ENCODE results near the gene HOXA5. TPM values are rescaled to one million over a fixed set of nuclear protein-coding genes. Genes with fewer than 3 reads are reported as not detected.

The HOXA5 gene
- total RNA-seq, 1 donor from 2014 or later: not detected

GRCh38 chr7:27124096-27124901 lies 19.2 kb downstream of the HOXA5 start:
- Histone ChIP-seq H3K4me1 (no peaks in the 10 kb centered on the region), H3K36me3 (no peaks in the 10 kb centered on the region), H3K9me3 (replicated peaks) (no peaks in the 10 kb centered on the region), H3K27me3 (ENCODE audit: low read depth) (peaks cover 98% of the 10 kb centered on the region), H3K4me3 (no peak overlapping the region), H3K27ac (replicated peaks) (no peak overlapping the region)
- DNase-seq: no peak
- no peak for TF ChIP-seq CTCF (IDR thresholded peaks at IDR 0.05; ENCODE audit: borderline replicate concordance)
- intact Hi-C loops (cut with micrococcal nuclease): no loop called here

- H3K4me3 ChIP-seq: no peak overlapping the region
- H3K4me1 ChIP-seq: no peaks in the 10 kb centered on the region
- peaks cover 98% of the 10 kb centered on the region for H3K27me3 ChIP-seq (ENCODE audit: low read depth)
Measured at GRCh38 chr7:27123477-27124053, 19.9 kb downstream of the HOXA5 start.

GRCh38 chr7:27123007-27123476 lies 20.4 kb downstream of the HOXA5 start:
- H3K4me1 ChIP-seq: peaks cover 3% of the 10 kb centered on the region
- no peak overlapping the region for H3K27ac ChIP-seq (replicated peaks)
- no peak for DNase-seq
- no peaks in the 10 kb centered on the region for H3K36me3 ChIP-seq
- H3K27me3 ChIP-seq (ENCODE audit: low read depth): peaks cover 98% of the 10 kb centered on the region
- peak overlapping the region; percentile 32 for H3K4me3 ChIP-seq
- intact Hi-C loops (cut with micrococcal nuclease): no loop called here
- no peaks in the 10 kb centered on the region for H3K9me3 ChIP-seq (replicated peaks)
- no peak for TF ChIP-seq CTCF (IDR thresholded peaks at IDR 0.05; ENCODE audit: borderline replicate concordance)

More at GRCh38 chr7:27123477-27124053, 19.9 kb downstream of the HOXA5 start:
- no peaks in the 10 kb centered on the region for H3K36me3 ChIP-seq
- H3K9me3 ChIP-seq (replicated peaks): no peaks in the 10 kb centered on the region
- no peak for TF ChIP-seq CTCF (IDR thresholded peaks at IDR 0.05; ENCODE audit: borderline replicate concordance)
- no peak overlapping the region for H3K27ac ChIP-seq (replicated peaks)
- intact Hi-C loops (cut with micrococcal nuclease): no loop called here
- DNase-seq: no peak

- H3K27me3 ChIP-seq (ENCODE audit: low read depth): peaks cover 98% of the 10 kb centered on the region
- peaks cover 10% of the 10 kb centered on the region for H3K4me1 ChIP-seq
- H3K27ac ChIP-seq (replicated peaks): peak overlapping the region; percentile 53
- intact Hi-C loops (cut with micrococcal nuclease): no loop called here
- no peak for DNase-seq
- peak overlapping the region; percentile 32 for H3K4me3 ChIP-seq
- TF ChIP-seq CTCF (IDR thresholded peaks at IDR 0.05; ENCODE audit: borderline replicate concordance): no peak
- H3K36me3 ChIP-seq: no peaks in the 10 kb centered on the region
- no peaks in the 10 kb centered on the region for H3K9me3 ChIP-seq (replicated peaks)
Measured at GRCh38 chr7:27122077-27122910, 21.2 kb downstream of the HOXA5 start.

- H3K27ac ChIP-seq (replicated peaks): peak overlapping the region; percentile 53
- intact Hi-C loops (cut with micrococcal nuclease): no loop called here
- no peak for TF ChIP-seq CTCF (IDR thresholded peaks at IDR 0.05; ENCODE audit: borderline replicate concordance)
- DNase-seq: no peak
- H3K9me3 ChIP-seq (replicated peaks): no peaks in the 10 kb centered on the region
- peak overlapping the region; percentile 32 for H3K4me3 ChIP-seq
- H3K27me3 ChIP-seq (ENCODE audit: low read depth): peaks cover 98% of the 10 kb centered on the region
- H3K4me1 ChIP-seq: peaks cover 10% of the 10 kb centered on the region
- no peaks in the 10 kb centered on the region for H3K36me3 ChIP-seq
Measured at GRCh38 chr7:27121684-27122076, 21.8 kb downstream of the HOXA5 start.
